Measurements from ENCODE around the gene VILL. TPM values are rescaled to one million over a fixed set of nuclear protein-coding genes. Genes with fewer than 3 reads are reported as not detected.

The VILL gene
- total RNA-seq, 4 donors from 2014 or later: 112 to 214 (median 172) TPM

GRCh38 chr3:38005076-38006020 is 14.8 kb downstream of the VILL start:
- Histone ChIP-seq H3K27ac (peak overlapping the region; percentile 80 to 88 (median 85)), H3K36me3 (peaks cover 0 to 13% (median 0%) of the 10 kb centered on the region in 4 donors), H3K9me3 (no peaks in the 10 kb centered on the region), H3K4me3 (no peak overlapping the region), H3K4me1 (peaks cover 16 to 36% (median 28%) of the 10 kb centered on the region in 4 donors), H3K27me3 (no peaks in the 10 kb centered on the region)
- DNase-seq: peak; percentile 67
- 38 to 60% methylated on average over 4 to 15 of the region's 15 CpGs for WGBS, 2 donors (ENCODE audit: low coverage in 1 of 2)
- no peak for TF ChIP-seq CTCF (IDR thresholded peaks at IDR 0.05)
- TF ChIP-seq POLR2A (IDR thresholded peaks at IDR 0.05): no peak
- peak in 1 of 3 donors; percentile 3 for TF ChIP-seq POLR2AphosphoS5 (IDR thresholded peaks at IDR 0.05)
- TF ChIP-seq EP300 (IDR thresholded peaks at IDR 0.05; ENCODE audit: low read depth): no peak
- intact Hi-C loops (cut with DNase I; ENCODE audit: low total_unique reads) (no loop called here), in situ Hi-C loops (cut with MboI; ENCODE audit: low pct_ligation_motif_present in 1 of 4, low pct_unique_long_range_greater_than_20kb in 1 of 4, low sequenced_read_pairs in 3 of 4) (no loop called here)

GRCh38 chr3:38006031-38006430 is 15.4 kb downstream of the VILL start:
- peak overlapping the region; percentile 5 to 88 (median 85) for H3K27ac ChIP-seq
- intact Hi-C loops (cut with DNase I; ENCODE audit: low total_unique reads) (no loop called here), in situ Hi-C loops (cut with MboI; ENCODE audit: low pct_ligation_motif_present in 1 of 4, low pct_unique_long_range_greater_than_20kb in 1 of 4, low sequenced_read_pairs in 3 of 4) (no loop called here)
- peaks cover 0 to 13% (median 0%) of the 10 kb centered on the region in 4 donors for H3K36me3 ChIP-seq
- TF ChIP-seq POLR2AphosphoS5 (IDR thresholded peaks at IDR 0.05) (no peak), EP300 (IDR thresholded peaks at IDR 0.05; ENCODE audit: low read depth) (no peak), POLR2A (IDR thresholded peaks at IDR 0.05) (no peak), CTCF (IDR thresholded peaks at IDR 0.05) (no peak)
- no peak for DNase-seq
- WGBS, 2 donors (ENCODE audit: low coverage in 1 of 2): 80% methylated on average over 5 of the region's 5 CpGs; no CpG with 5 or more reads in 1 of the 2 donors
- H3K9me3 ChIP-seq: no peaks in the 10 kb centered on the region
- peaks cover 16 to 36% (median 28%) of the 10 kb centered on the region in 4 donors for H3K4me1 ChIP-seq
- no peak overlapping the region for H3K4me3 ChIP-seq
- H3K27me3 ChIP-seq: no peaks in the 10 kb centered on the region

- H3K27ac ChIP-seq: peak overlapping the region in 2 of 4 donors; percentile 86 to 88
- 95% methylated on average over 8 of the region's 16 CpGs; no CpG with 5 or more reads in 1 of the 2 donors for WGBS, 2 donors (ENCODE audit: low coverage in 1 of 2)
- H3K4me1 ChIP-seq: peaks cover 16 to 36% (median 28%) of the 10 kb centered on the region in 4 donors
- peaks cover 0 to 12% (median 0%) of the 10 kb centered on the region in 4 donors for H3K36me3 ChIP-seq
- no peaks in the 10 kb centered on the region for H3K27me3 ChIP-seq
- DNase-seq: no peak
- in situ Hi-C loops (cut with MboI; ENCODE audit: low pct_ligation_motif_present in 1 of 4, low pct_unique_long_range_greater_than_20kb in 1 of 4, low sequenced_read_pairs in 3 of 4) (no loop called here), intact Hi-C loops (cut with DNase I; ENCODE audit: low total_unique reads) (no loop called here)
- TF ChIP-seq CTCF (IDR thresholded peaks at IDR 0.05) (no peak), POLR2AphosphoS5 (IDR thresholded peaks at IDR 0.05) (no peak)
- H3K4me3 ChIP-seq: no peak overlapping the region
- no peaks in the 10 kb centered on the region for H3K9me3 ChIP-seq
Observed at GRCh38 chr3:38006445-38006995, 15.9 kb downstream of the VILL start.

GRCh38 chr3:38007754-38008090 is 17.1 kb downstream of the VILL start:
- peaks cover 16 to 33% (median 26%) of the 10 kb centered on the region in 4 donors for H3K4me1 ChIP-seq
- H3K4me3 ChIP-seq: no peak overlapping the region
- H3K27me3 ChIP-seq: no peaks in the 10 kb centered on the region
- TF ChIP-seq CTCF (IDR thresholded peaks at IDR 0.05) (no peak), EP300 (IDR thresholded peaks at IDR 0.05; ENCODE audit: low read depth) (no peak), POLR2A (IDR thresholded peaks at IDR 0.05) (no peak)
- intact Hi-C loops (cut with DNase I; ENCODE audit: low total_unique reads) (no loop called here), in situ Hi-C loops (cut with MboI; ENCODE audit: low pct_ligation_motif_present in 1 of 4, low pct_unique_long_range_greater_than_20kb in 1 of 4, low sequenced_read_pairs in 3 of 4) (no loop called here)
- H3K36me3 ChIP-seq: peaks cover 0 to 6% (median 0%) of the 10 kb centered on the region in 4 donors
- no peak overlapping the region for H3K27ac ChIP-seq
- 94 to 100% methylated on average over 4 to 7 of the region's 7 CpGs for WGBS, 2 donors (ENCODE audit: low coverage in 1 of 2)
- H3K9me3 ChIP-seq: no peaks in the 10 kb centered on the region
- DNase-seq: no peak
